A375 (cell line): Measurements from ENCODE around the gene BTF3. TPM values are rescaled to one million over a fixed set of nuclear protein-coding genes. Genes with fewer than 3 reads are reported as not detected.

Experiments used
- total RNA-seq: library from RNA; depleted of rRNA; stranded (reverse); fragments of >200 nt; shearing (Covaris generic); gene quantifications from 2 replicates; pipeline ENCODE4 v1.2.3, GENCODE V29; 2014; rRNA removed

The BTF3 gene
- 708 and 759 TPM in 2 replicates for total RNA-seq

DNA sequence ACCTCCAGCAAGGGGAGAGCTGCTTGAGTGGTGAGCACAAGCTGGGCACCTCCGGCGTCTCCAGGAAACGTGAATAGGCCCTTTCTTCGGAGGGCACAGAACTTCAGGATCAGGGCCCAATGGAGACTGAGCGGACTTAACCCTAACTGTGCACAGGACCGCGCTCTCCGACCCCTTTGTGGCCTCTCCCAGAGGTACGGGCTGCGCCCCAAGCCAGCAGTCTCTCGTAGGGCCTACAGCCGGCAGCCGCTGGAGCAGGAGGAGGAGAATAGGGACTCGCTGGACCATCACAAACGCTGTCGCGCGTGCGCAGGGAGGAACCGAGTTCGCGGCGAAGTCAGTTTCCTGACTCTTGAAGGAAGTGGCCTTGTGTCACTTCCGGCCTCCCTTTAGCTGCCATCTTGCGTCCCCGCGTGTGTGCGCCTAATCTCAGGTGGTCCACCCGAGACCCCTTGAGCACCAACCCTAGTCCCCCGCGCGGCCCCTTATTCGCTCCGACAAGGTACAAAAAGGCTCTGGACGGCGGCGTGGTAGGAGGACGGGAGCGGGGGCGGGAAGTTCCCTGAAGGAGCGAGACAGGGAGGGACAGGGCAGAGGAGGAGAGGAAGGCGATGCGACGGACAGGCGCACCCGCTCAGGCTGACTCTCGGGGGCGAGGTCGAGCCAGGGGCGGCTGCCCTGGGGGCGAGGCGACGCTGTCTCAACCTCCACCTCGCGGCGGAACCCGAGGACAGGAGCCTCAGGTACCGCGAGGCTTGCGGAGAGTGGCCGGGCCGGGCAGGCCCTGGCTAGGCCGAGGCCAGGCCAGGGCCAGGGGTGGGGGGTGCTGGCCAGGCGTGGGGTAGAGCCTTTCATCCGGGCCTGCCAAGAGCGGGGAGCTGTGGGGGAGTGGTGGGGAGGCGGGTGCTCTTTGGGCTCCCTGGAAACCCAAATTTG is at the start of gene BTF3:
Gene BTF3, plus strand, starts transcription at position 386 of the 936 bp plus-strand sequence. Its CDS starts 226 bp downstream, at position 612.

DNA sequence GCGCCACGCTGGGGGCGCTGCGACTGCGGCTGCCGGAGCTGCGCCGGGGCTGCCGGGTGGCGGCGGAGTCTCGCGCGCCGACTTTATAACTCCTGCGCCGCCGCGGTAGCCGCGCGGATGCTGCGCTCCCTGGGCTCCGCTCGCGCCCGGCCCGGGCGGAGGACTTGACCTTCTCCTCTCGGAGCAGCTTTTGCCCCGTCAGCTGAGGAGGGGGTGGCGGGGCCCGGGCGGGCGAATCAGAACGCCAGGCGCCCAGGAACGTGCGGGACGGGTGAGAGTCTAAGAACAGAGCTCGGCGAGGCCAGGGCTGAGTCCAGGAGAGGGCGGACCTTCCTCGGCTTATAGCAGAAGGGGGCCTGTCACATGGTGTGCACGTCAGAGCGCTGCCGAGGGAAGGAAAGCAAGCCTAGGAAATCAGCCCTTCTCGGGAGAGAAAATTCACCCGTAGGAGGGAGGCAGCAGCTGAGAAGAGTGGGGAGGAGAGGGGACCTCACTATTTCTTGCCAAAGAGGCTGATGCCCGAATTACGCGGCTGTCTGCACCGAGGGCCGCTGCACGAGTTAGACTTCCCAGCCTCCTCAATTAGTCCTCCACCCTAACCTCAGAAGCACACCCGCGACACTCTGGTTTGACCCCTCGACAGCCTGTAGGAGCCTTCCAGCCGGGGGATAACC is 49.6 kb upstream of the BTF3 start, which contains the start of gene FOXD1:
Gene FOXD1, minus strand, starts transcription at position 315 of the 674 bp plus-strand sequence. CDS start 415 bp downstream, outside the sequence.

Other genes with a start within 250 kb of the BTF3 start
- 8.5 and 16.1 TPM in 2 replicates for gene FOXD1, start 49.7 kb upstream of the BTF3 start, total RNA-seq
- 9.1 and 11.6 TPM in 2 replicates for gene ANKRA2, start 67.2 kb downstream of the BTF3 start, total RNA-seq
- 43.3 and 45.3 TPM in 2 replicates for gene UTP15, start 67.3 kb downstream of the BTF3 start, total RNA-seq
- gene ARHGEF28, start 127.8 kb downstream of the BTF3 start, total RNA-seq: 24.4 and 28.0 TPM in 2 replicates